GM18870 (cell line): ENCODE measurements around the gene HOOK2.
"Not testable (repeated sequence)": the region's sequence is repeated elsewhere in the genome, so short reads cannot be mapped to it uniquely, and the experiment has no call there.

Experiments
- ATAC-seq: cut with Tn5 transposase; IDR thresholded peaks from one replicate; pipeline ENCODE4 v1.9.1; 2021; ENCODE audit warnings: moderate library complexity; ENCODE audit not compliant: unreplicated experiment

The HOOK2 gene

GRCh38 chr19:12756150-12756883 is 19.0 kb downstream of the HOOK2 start:
- ATAC-seq: no peak

- ATAC-seq: no peak
Measured at GRCh38 chr19:12754465-12755196, 20.7 kb downstream of the HOOK2 start.

- ATAC-seq: no peak
Measured at GRCh38 chr19:12752056-12752781, 23.1 kb downstream of the HOOK2 start.

- no peak for ATAC-seq
Measured at GRCh38 chr19:12751635-12752034, 23.7 kb downstream of the HOOK2 start, which contains the start of gene BEST2. Gene BEST2 (plus strand): TSS chr19:12751791. CDS start chr19:12752593, 802 bp downstream.

- no peak for ATAC-seq
Measured at GRCh38 chr19:12750851-12751250, 24.5 kb downstream of the HOOK2 start.

- ATAC-seq: no peak
Measured at GRCh38 chr19:12749938-12750521, 25.3 kb downstream of the HOOK2 start.

- no peak for ATAC-seq
Measured at GRCh38 chr19:12748489-12748888, 26.9 kb downstream of the HOOK2 start.

GRCh38 chr19:12745166-12745897 is 30.0 kb downstream of the HOOK2 start:
- no peak for ATAC-seq

- no peak for ATAC-seq
Measured at GRCh38 chr19:12737835-12738351, 37.5 kb downstream of the HOOK2 start.

GRCh38 chr19:12736995-12737834 is 38.1 kb downstream of the HOOK2 start, which contains the start of gene GET3:
Gene GET3 (plus strand): TSS chr19:12737497. CDS start chr19:12737506, 9 bp downstream.
- peak; percentile 83 for ATAC-seq

- ATAC-seq: no peak
Measured at GRCh38 chr19:12733369-12734214, 41.8 kb downstream of the HOOK2 start.

GRCh38 chr19:12731337-12731736 is 44.0 kb downstream of the HOOK2 start:
- ATAC-seq: no peak

- no peak for ATAC-seq
Measured at GRCh38 chr19:12730064-12730463, 45.3 kb downstream of the HOOK2 start.

GRCh38 chr19:12727745-12728433 is 47.5 kb downstream of the HOOK2 start:
- ATAC-seq: no peak

GRCh38 chr19:12726988-12727316 is 48.4 kb downstream of the HOOK2 start:
- no peak for ATAC-seq

GRCh38 chr19:12725612-12726011 is 49.7 kb downstream of the HOOK2 start:
- not testable (repeated sequence) for ATAC-seq

- ATAC-seq: no peak
Measured at GRCh38 chr19:12723641-12724426, 51.5 kb downstream of the HOOK2 start, which contains the start of gene TNPO2. Gene TNPO2 (minus strand): TSS chr19:12723932. CDS start chr19:12720977, 2,955 bp downstream.
